GM15510 (cell line): ENCODE measurements around the gene TBCK.

ENCODE experiments used
- POLR2A ChIP-seq: IDR thresholded peaks from 3 replicates; pipeline ENCODE4 v1.6.1; 2011; ENCODE audit warnings: borderline replicate concordance; ENCODE audit not compliant: insufficient read length; ENCODE audit errors: extremely low read depth

Gene TBCK

GRCh38 chr4:106315968-106316772 lies at the start of gene TBCK, which contains the start of gene AIMP1:
Gene TBCK (minus strand): TSS chr4:106316209. CDS start chr4:106308960, 7,249 bp downstream.
Gene AIMP1 (plus strand): TSS chr4:106316550. CDS start chr4:106325010, 8,460 bp downstream.
- peak; percentile 67 for TF ChIP-seq POLR2A

- no peak for TF ChIP-seq POLR2A
Observed at GRCh38 chr4:106365613-106366012, 49.6 kb upstream of the TBCK start.

GRCh38 chr4:106364282-106364681 lies 48.3 kb upstream of the TBCK start:
- TF ChIP-seq POLR2A = no peak

- TF ChIP-seq POLR2A = no peak
Observed at GRCh38 chr4:106362086-106362825, 46.2 kb upstream of the TBCK start.

GRCh38 chr4:106358899-106359298 lies 42.9 kb upstream of the TBCK start:
- no peak for TF ChIP-seq POLR2A

GRCh38 chr4:106355193-106355592 lies 39.2 kb upstream of the TBCK start:
- TF ChIP-seq POLR2A = no peak

- no peak for TF ChIP-seq POLR2A
Observed at GRCh38 chr4:106353786-106354185, 37.8 kb upstream of the TBCK start.

GRCh38 chr4:106351016-106351415 lies 35.0 kb upstream of the TBCK start:
- TF ChIP-seq POLR2A = no peak

- no peak for TF ChIP-seq POLR2A
Observed at GRCh38 chr4:106347167-106347566, 31.2 kb upstream of the TBCK start.

GRCh38 chr4:106344647-106344970 lies 28.6 kb upstream of the TBCK start:
- TF ChIP-seq POLR2A = no peak

- TF ChIP-seq POLR2A = no peak
Observed at GRCh38 chr4:106343865-106344646, 28.0 kb upstream of the TBCK start.

- no peak for TF ChIP-seq POLR2A
Observed at GRCh38 chr4:106340774-106341173, 24.8 kb upstream of the TBCK start.

GRCh38 chr4:106339431-106339830 lies 23.4 kb upstream of the TBCK start:
- TF ChIP-seq POLR2A = no peak

- TF ChIP-seq POLR2A = no peak
Observed at GRCh38 chr4:106338671-106339070, 22.7 kb upstream of the TBCK start.

- TF ChIP-seq POLR2A = no peak
Observed at GRCh38 chr4:106337916-106338315, 21.9 kb upstream of the TBCK start.
